Mesenteric fat pad (tissue), 1 donor: ENCODE measurements around the gene WARS2. TPM values are rescaled to one million over a fixed set of nuclear protein-coding genes. Genes with fewer than 3 reads are reported as not detected.

ENCODE experiments used
- DNase-seq: peaks from one replicate; pipeline ENCODE4 v3.0.0-alpha.2; 2020; ENCODE audit warnings: low spot score
- total RNA-seq: library from RNA; stranded (reverse); fragmentation: NEBNext Ultra II Directional; extraction: Animal tissue kit (Norgen Biotek cat#: 25700); gene quantifications from one replicate; pipeline ENCODE4 v1.2.1, GENCODE V29; 2021
- donor health status: DM: yes; HTN: yes; CAD: no.

WARS2 gene
- total RNA-seq, 1 donor from 2014 or later, result 14.5 TPM

GRCh38 chr1:118985640-118986554, 154.6 kb downstream of the WARS2 start:
- no peak for DNase-seq

- DNase-seq, result no peak
These were observed 155.5 kb downstream of the WARS2 start for GRCh38 chr1:118984722-118985639.

- DNase-seq, result no peak
These were observed 156.2 kb downstream of the WARS2 start for GRCh38 chr1:118984086-118984721.

GRCh38 chr1:118983558-118984041, 156.9 kb downstream of the WARS2 start:
- DNase-seq, result no peak

- DNase-seq, result no peak
These were observed 157.5 kb downstream of the WARS2 start for GRCh38 chr1:118982821-118983557.

GRCh38 chr1:118982266-118982665, 158.2 kb downstream of the WARS2 start:
- DNase-seq, result no peak

- DNase-seq, result no peak
These were observed 159.0 kb downstream of the WARS2 start for GRCh38 chr1:118981436-118981835.

Other genes with a start within 250 kb of the WARS2 start
- gene TBX15, start 152.3 kb downstream of the WARS2 start, total RNA-seq, result 10.4 TPM
- gene HAO2, start 228.1 kb upstream of the WARS2 start, total RNA-seq, result not detected